Activated CD8-positive, alpha-beta T cell treated with anti-CD3 and anti-CD28 coated beads for 36 hours (primary cell): ENCODE measurements around the gene CTCF. TPM values are rescaled to one million over a fixed set of nuclear protein-coding genes. Genes with fewer than 3 reads are reported as not detected.

ENCODE experiments used
- ATAC-seq: fragments of 200-7000 bp; cut with Tn5 transposase; one replicate; pipeline ENCODE4 v1.10.0; 2021; ENCODE audit warnings: mild to moderate bottlenecking, moderate library complexity
- CTCF ChIA-PET: fragments of 350-600 bp; sonication (Branson Sonifier 250); formaldehyde crosslinking; loops from one replicate; lab custom pipeline; 2021; ENCODE audit warnings: antibody characterized with exemption; lab: Charles Lee
- POLR2A ChIA-PET: fragments of 350-600 bp; sonication (Branson Sonifier 250); formaldehyde crosslinking; loops from one replicate; lab custom pipeline; 2021; ENCODE audit warnings: antibody characterized with exemption; lab: Charles Lee
- DNase-seq: peaks from one replicate; pipeline ENCODE4 v3.0.0-alpha.2; 2020
- H3K27ac Mint-ChIP-seq: one replicate; pipeline ENCODE4 v1.8.0; 2021; ENCODE audit warnings: mild to moderate bottlenecking, mixed read lengths
- H3K27me3 Mint-ChIP-seq: one replicate; pipeline ENCODE4 v1.8.0; 2021; ENCODE audit warnings: mixed read lengths
- H3K36me3 Mint-ChIP-seq: one replicate; pipeline ENCODE4 v1.8.0; 2021; ENCODE audit warnings: low read depth, mixed read lengths
- H3K4me1 Mint-ChIP-seq: one replicate; pipeline ENCODE4 v1.8.0; 2021; ENCODE audit warnings: low read depth, mixed read lengths
- H3K4me3 Mint-ChIP-seq: one replicate; pipeline ENCODE4 v1.8.0; 2021; ENCODE audit warnings: mild to moderate bottlenecking, moderate library complexity, mixed read lengths
- H3K9me3 Mint-ChIP-seq: one replicate; pipeline ENCODE4 v1.8.0; 2021; ENCODE audit warnings: mixed read lengths
- CTCF ChIP-seq: fragments of 200-600 bp; IDR thresholded peaks from one replicate; pipeline ENCODE4 v1.8.0; 2022; ENCODE audit warnings: antibody characterized with exemption, mild to moderate bottlenecking
- intact Hi-C: fragments of 100-400 bp; cut with micrococcal nuclease; formaldehyde crosslinking; loops from one replicate; pipeline ENCODE4 v1.10.0; 2022
- total RNA-seq, 2 experiments: library from RNA; stranded (reverse); gene quantifications; one replicate each; pipeline ENCODE4 v1.2.3, GENCODE V29; 2021

Gene CTCF
- total RNA-seq, 2 experiments from 2014 or later, result 47.4 to 50.6 TPM

GRCh38 chr16:67548265-67549126 lies 13.8 kb upstream of the CTCF start:
- Mint-ChIP-seq H3K9me3 (no peaks in the 10 kb centered on the region), H3K27ac (peak overlapping the region; percentile 90), H3K4me3 (no peak overlapping the region), H3K4me1 (peaks cover 38% of the 10 kb centered on the region), H3K36me3 (peaks cover 2% of the 10 kb centered on the region), H3K27me3 (no peaks in the 10 kb centered on the region)
- ChIA-PET CTCF (interaction anchor here (1.4 to 7.1 kb wide), 20 partner anchors 7 to 120 kb away, joined by 4 to 224 read pairs (median 14); partner anchors contain the start of genes ACD, ATP6V0D1, C16orf86 and CARMIL2), POLR2A (interaction anchor here (0.7 to 8.2 kb wide), 7 partner anchors 8 to 270 kb away, joined by 3 to 77 read pairs (median 7); partner anchors contain the start of genes CARMIL2, CTCF and RIPOR1)
- intact Hi-C loops, result no loop called here
- DNase-seq (no peak), ATAC-seq (peak; percentile 59)
- no peak for TF ChIP-seq CTCF

- Mint-ChIP-seq H3K27me3 (no peaks in the 10 kb centered on the region), H3K27ac (peak overlapping the region; percentile 90), H3K4me3 (no peak overlapping the region), H3K9me3 (no peaks in the 10 kb centered on the region), H3K36me3 (peaks cover 5% of the 10 kb centered on the region), H3K4me1 (peaks cover 42% of the 10 kb centered on the region)
- POLR2A ChIA-PET, result interaction anchor here (8.2 kb wide), 1 partner anchor 12 kb away, joined by 77 read pairs; the partner anchor contains the start of gene CTCF
- no peak for TF ChIP-seq CTCF
- DNase-seq (no peak), ATAC-seq (no peak)
- CTCF ChIA-PET, result interaction anchor here (3.1 to 7.1 kb wide), 4 partner anchors 12 to 119 kb away, joined by 7 to 129 read pairs (median 30); partner anchors contain the start of genes CARMIL2 and CTCF
- intact Hi-C loops, result no loop called here
Observed at GRCh38 chr16:67549240-67549639, 13.1 kb upstream of the CTCF start.

- ATAC-seq (no peak), DNase-seq (no peak)
- Mint-ChIP-seq H3K4me3 (no peak overlapping the region), H3K27me3 (no peaks in the 10 kb centered on the region), H3K27ac (no peak overlapping the region), H3K9me3 (no peaks in the 10 kb centered on the region), H3K4me1 (peaks cover 45% of the 10 kb centered on the region), H3K36me3 (peaks cover 7% of the 10 kb centered on the region)
- ChIA-PET CTCF (interaction anchor here (3.1 to 7.1 kb wide), 4 partner anchors 11 to 119 kb away, joined by 7 to 129 read pairs (median 30); partner anchors contain the start of genes CARMIL2 and CTCF), POLR2A (interaction anchor here (8.2 kb wide), 1 partner anchor 11 kb away, joined by 77 read pairs; the partner anchor contains the start of gene CTCF)
- intact Hi-C loops, result no loop called here
- TF ChIP-seq CTCF, result no peak
Observed at GRCh38 chr16:67549936-67550335, 12.4 kb upstream of the CTCF start.

- no peaks in the 10 kb centered on the region for H3K27me3 Mint-ChIP-seq
- no peak for TF ChIP-seq CTCF
- H3K4me1 Mint-ChIP-seq, result peaks cover 55% of the 10 kb centered on the region
- DNase-seq, result no peak
- ChIA-PET CTCF (interaction anchor here (2.1 to 7.1 kb wide), 5 partner anchors 10 to 117 kb away, joined by 7 to 129 read pairs (median 12); partner anchors contain the start of genes CARMIL2 and CTCF), POLR2A (interaction anchor here (0.8 to 8.2 kb wide), 3 partner anchors 10 to 94 kb away, joined by 3 to 77 read pairs (median 4); partner anchors contain the start of genes CARMIL2 and CTCF)
- peaks cover 11% of the 10 kb centered on the region for H3K36me3 Mint-ChIP-seq
- no peak overlapping the region for H3K27ac Mint-ChIP-seq
- H3K4me3 Mint-ChIP-seq, result no peak overlapping the region
- no peaks in the 10 kb centered on the region for H3K9me3 Mint-ChIP-seq
- intact Hi-C loops, result no loop called here
- ATAC-seq, result no peak
Observed at GRCh38 chr16:67551091-67551490, 11.2 kb upstream of the CTCF start.
